H1 (cell line): ENCODE data around the gene BOLA1. TPM values are rescaled to one million over a fixed set of nuclear protein-coding genes. Genes with fewer than 3 reads are reported as not detected.

Experiments
- CTCF ChIA-PET: fragments of 300-600 bp; sonication (Branson Sonifier 250); formaldehyde crosslinking; loops from one replicate; lab custom pipeline; 2021; ENCODE audit not compliant: partially characterized antibody; lab: Charles Lee
- POLR2A ChIA-PET: fragments of 300-600 bp; sonication (Branson Sonifier 250); formaldehyde crosslinking; loops from one replicate; lab custom pipeline; 2021; ENCODE audit warnings: inconsistent platforms; ENCODE audit not compliant: partially characterized antibody; lab: Charles Lee
- DNase-seq, 2 experiments: peaks; one replicate each; pipeline versions ENCODE4 v3.0.0 to v3.0.0-alpha.2; 2010 to 2022; ENCODE audit warnings: low spot score in 2 of 2, low read depth in 1 of 2, mixed read lengths in 1 of 2
- FAIRE-seq: peaks from 2 replicates; lab custom pipeline; 2011; peaks lifted over from hg19 to GRCh38; lab: Jason Lieb, UNC
- H2AFZ ChIP-seq: 2 replicates; pipeline ENCODE4 v1.8.1; 2012; ENCODE audit warnings: low read length, inconsistent platforms
- H2AK5ac ChIP-seq: 2 replicates; pipeline ENCODE4 v1.6.1; 2013; ENCODE audit warnings: low read depth, low read length
- H2BK120ac ChIP-seq: replicated peaks from 2 replicates; pipeline ENCODE3; 2013; ENCODE audit warnings: low read depth, low read length, inconsistent platforms
- H2BK12ac ChIP-seq: 2 replicates; pipeline ENCODE4 v1.6.1; 2013; ENCODE audit warnings: low read depth, low read length
- H2BK15ac ChIP-seq: 2 replicates; pipeline ENCODE4 v1.6.1; 2013; ENCODE audit warnings: low read length
- H2BK20ac ChIP-seq: 2 replicates; pipeline ENCODE4 v1.6.1; 2013; ENCODE audit warnings: low read length
- H2BK5ac ChIP-seq: 2 replicates; pipeline ENCODE4 v1.6.1; 2013; ENCODE audit warnings: low read depth, low read length
- H3K14ac ChIP-seq: 2 replicates; pipeline ENCODE4 v1.6.1; 2013; ENCODE audit warnings: inconsistent platforms; ENCODE audit not compliant: insufficient read length
- H3K18ac ChIP-seq: 2 replicates; pipeline ENCODE4 v1.6.1; 2013; ENCODE audit warnings: low read length; ENCODE audit errors: extremely low read depth
- H3K23ac ChIP-seq: 2 replicates; pipeline ENCODE4 v1.6.1; 2013; ENCODE audit warnings: inconsistent platforms; ENCODE audit not compliant: insufficient read length
- H3K23me2 ChIP-seq: 2 replicates; pipeline ENCODE4 v1.6.1; 2013; ENCODE audit warnings: low read depth, low read length
- H3K27ac ChIP-seq: 2 replicates; pipeline ENCODE4 v1.6.1; 2011; ENCODE audit warnings: low read depth, low read length, inconsistent platforms
- H3K27me3 ChIP-seq, 4 experiments: replicated peaks in 1 of 4; 1 replicate in 1 of 4; 2 replicates in 3 of 4; pipeline versions ENCODE4 v1.6.1 to v1.8.1; 2011 to 2013; ENCODE audit warnings: low read length in 3 of 4, mild to moderate bottlenecking in 3 of 4, inconsistent platforms in 2 of 4, mixed read lengths in 2 of 4, moderate library complexity in 1 of 4; ENCODE audit not compliant: control insufficient read depth in 3 of 4, insufficient read depth in 3 of 4; ENCODE audit errors: extremely low read depth in 1 of 4
- H3K36me3 ChIP-seq, 4 experiments: 2 replicates each; pipeline versions ENCODE4 v1.6.1 to v1.8.1; 2011 to 2013; ENCODE audit warnings: mild to moderate bottlenecking in 4 of 4, low read length in 3 of 4, moderate library complexity in 2 of 4, control low read depth in 1 of 4, inconsistent platforms in 1 of 4; ENCODE audit not compliant: insufficient read depth in 4 of 4, control insufficient read depth in 2 of 4
- H3K4ac ChIP-seq: replicated peaks from 2 replicates; pipeline ENCODE3; 2013; ENCODE audit warnings: low read length, low read depth, mixed read lengths, inconsistent platforms; ENCODE audit not compliant: insufficient read length
- H3K4me1 ChIP-seq, 4 experiments: replicated peaks in 1 of 4; 1 replicate in 1 of 4; 2 replicates in 3 of 4; pipeline versions ENCODE4 v1.6.1 to v1.8.1; 2011 to 2013; ENCODE audit warnings: low read length in 3 of 4, inconsistent platforms in 2 of 4, mixed read lengths in 1 of 4; ENCODE audit not compliant: insufficient read depth in 4 of 4, control insufficient read depth in 3 of 4
- H3K4me2 ChIP-seq, 2 experiments: 2 replicates each; pipeline versions ENCODE4 v1.6.1 to v1.8.1; 2011 to 2013; ENCODE audit warnings: low read depth in 2 of 2, low read length in 2 of 2, control low read depth in 1 of 2, inconsistent platforms in 1 of 2, mild to moderate bottlenecking in 1 of 2; ENCODE audit not compliant: insufficient read depth in 1 of 2
- H3K4me3 ChIP-seq, 4 experiments: fragments of 200-600, 300-600 bp in 1 of 4; sonication (generic), shearing (Covaris generic), sonication (Bioruptor Twin) in 1 of 4; 2 replicates each; pipeline versions ENCODE4 v1.5.1 to v1.8.1; 2011 to 2016; ENCODE audit warnings: low read length in 4 of 4, low read depth in 3 of 4, control low read depth in 2 of 4, inconsistent platforms in 2 of 4, mild to moderate bottlenecking in 2 of 4, mixed read lengths in 1 of 4, moderate library complexity in 1 of 4; ENCODE audit not compliant: insufficient read depth in 2 of 4; ENCODE audit errors: extremely low read depth in 1 of 4
- H3K56ac ChIP-seq: replicated peaks from 2 replicates; pipeline ENCODE3; 2013; ENCODE audit warnings: low read depth, mild to moderate bottlenecking, mixed read lengths, low read length, inconsistent platforms; ENCODE audit not compliant: insufficient read length
- H3K79me1 ChIP-seq: 2 replicates; pipeline ENCODE4 v1.6.1; 2013; ENCODE audit warnings: low read depth, low read length, control low read depth
- H3K79me2 ChIP-seq, 2 experiments: 2 replicates each; pipeline versions ENCODE4 v1.6.1 to v1.8.1; 2012 to 2013; ENCODE audit warnings: low read length in 2 of 2, mild to moderate bottlenecking in 2 of 2, inconsistent platforms in 1 of 2; ENCODE audit not compliant: insufficient read depth in 2 of 2, control insufficient read depth in 1 of 2
- H3K9ac ChIP-seq, 4 experiments: replicated peaks in 1 of 4; 1 replicate in 1 of 4; 2 replicates in 3 of 4; pipeline versions ENCODE4 v1.6.1 to v1.8.1; 2011 to 2013; ENCODE audit warnings: low read depth in 3 of 4, low read length in 3 of 4, control low read depth in 2 of 4, mild to moderate bottlenecking in 2 of 4, moderate library complexity in 2 of 4, inconsistent platforms in 1 of 4; ENCODE audit errors: extremely low read depth in 1 of 4
- H3K9me3 ChIP-seq, 2 experiments: 2 replicates each; pipeline versions ENCODE4 v1.6.1 to v1.8.1; 2012 to 2013; ENCODE audit warnings: mild to moderate bottlenecking in 2 of 2, moderate library complexity in 2 of 2, control low read depth in 1 of 2, inconsistent platforms in 1 of 2, low read depth in 1 of 2, low read length in 1 of 2, mixed read lengths in 1 of 2; ENCODE audit not compliant: insufficient read depth in 2 of 2
- H4K20me1 ChIP-seq, 2 experiments: replicated peaks in 1 of 2; 2 replicates each; pipeline versions ENCODE3 to v1.8.1; 2011 to 2013; ENCODE audit warnings: inconsistent platforms in 2 of 2, low read length in 2 of 2, mild to moderate bottlenecking in 1 of 2; ENCODE audit not compliant: insufficient read depth in 2 of 2, control insufficient read depth in 1 of 2
- H4K5ac ChIP-seq: 2 replicates; pipeline ENCODE4 v1.6.1; 2013; ENCODE audit warnings: low read length, low read depth, mixed read lengths, inconsistent platforms; ENCODE audit not compliant: insufficient read length
- H4K8ac ChIP-seq: 2 replicates; pipeline ENCODE4 v1.8.0; 2013; ENCODE audit warnings: mild to moderate bottlenecking, moderate library complexity, low read length, inconsistent platforms; ENCODE audit not compliant: insufficient read depth; ENCODE audit errors: extremely low read depth
- H4K91ac ChIP-seq: replicated peaks from 2 replicates; pipeline ENCODE3; 2013; ENCODE audit warnings: low read length, mixed read lengths, inconsistent platforms; ENCODE audit not compliant: insufficient read length
- ATF3 ChIP-seq: IDR thresholded peaks from 2 replicates; pipeline ENCODE4 v1.6.1; 2011; ENCODE audit warnings: low read depth, mild to moderate bottlenecking, low read length; ENCODE audit not compliant: insufficient read depth
- RAD21 ChIP-seq, 2 experiments: IDR thresholded peaks in 1 of 2; conservative IDR thresholded peaks in 1 of 2; 2 replicates each; pipeline ENCODE4 v1.6.1; 2011; ENCODE audit warnings: low read depth in 2 of 2, low read length in 2 of 2, improper control_type of control experiment in 1 of 2, inconsistent platforms in 1 of 2, mild to moderate bottlenecking in 1 of 2, moderate library complexity in 1 of 2
- whole genome bisulfite sequencing, 2 experiments: shearing (Covaris generic) in 1 of 2; methylation state at CpG; one replicate each; pipeline versions ENCODE4 v1.1.6 to v1.1.7; 2013 to 2015; ENCODE audit warnings: low lambda C conversion rate in 2 of 2, mixed read lengths in 2 of 2, inconsistent platforms in 1 of 2, low coverage in 1 of 2, missing lambda C conversion rate in 1 of 2; ENCODE audit not compliant: insufficient replicate concordance in 2 of 2, insufficient coverage in 1 of 2, insufficient read length in 1 of 2; ENCODE audit errors: extremely low coverage in 1 of 2, missing lambda C conversion rate in 1 of 2; 5-methylcytosine and 5-hydroxymethylcytosine counted together
- polyA plus RNA-seq, 7 experiments: library from polyadenylated mRNA; depleted of rRNA in 3 of 7; stranded (reverse) in 5 of 7; unstranded in 2 of 7; fragments of >200 nt in 5 of 7; fragments of 200-250 nt in 2 of 7; gene quantifications; 1 replicate in 5 of 7; 2 replicates in 1 of 7; 4 replicates in 1 of 7; pipeline versions ENCODE4 v1.2.1 to v1.2.3, GENCODE V29; 2011 to 2013; ENCODE audit warnings: missing spikeins in 2 of 7, mixed read lengths in 2 of 7
- total RNA-seq: library from RNA; stranded (reverse); fragmentation: NEBNext Ultra II Directional; extraction: Animal tissue kit (Norgen Biotek cat#: 25700); gene quantifications from 2 replicates; pipeline ENCODE4 v1.2.1, GENCODE V29; 2021

The BOLA1 gene
- total and polyA plus RNA-seq, 2 of the 8 experiments (the other 6 are each of a cell fraction or from before 2014, with no cell fraction given) = 8.1 to 15.4 TPM

- TF ChIP-seq ATF3 (no peak), RAD21 (IDR thresholded peaks at IDR 0.05 in 1 of 2, conservative IDR thresholded peaks at IDR 0.05 in 1 of 2; ENCODE audit: low read depth in 2 of 2, low read length in 2 of 2) (no peak)
- Histone ChIP-seq H3K36me3 (peaks cover 6 to 20% (median 15%) of the 10 kb centered on the region in 4 experiments), H2BK12ac (no peak overlapping the region)
Observed at GRCh38 chr1:149929856-149930255, 30.5 kb downstream of the BOLA1 start.

More at GRCh38 chr1:149929856-149930255, 30.5 kb downstream of the BOLA1 start:
- Histone ChIP-seq H3K4me3 (no peak overlapping the region), H4K91ac (no peak overlapping the region), H3K27me3 (no peaks in the 10 kb centered on the region), H2AK5ac (no peak overlapping the region), H4K20me1 (no peaks in the 10 kb centered on the region), H3K4me1 (peaks cover 0 to 8% (median 4%) of the 10 kb centered on the region in 4 experiments; a peak in 4 of 7 replicates), H3K79me2 (peaks cover 8 to 25% of the 10 kb centered on the region in 2 experiments), H2BK120ac (no peak overlapping the region), H4K5ac (no peak overlapping the region), H2BK15ac (no peak overlapping the region), H3K9me3 (no peaks in the 10 kb centered on the region), H3K9ac (no peak overlapping the region), H3K4ac (no peak overlapping the region), H4K8ac (no peak overlapping the region), H3K4me2 (no peak overlapping the region), H2BK20ac (no peak overlapping the region), H3K23ac (no peak overlapping the region), H3K14ac (no peak overlapping the region), H2BK5ac (no peak overlapping the region), H3K56ac (no peak overlapping the region), H3K27ac (no peak overlapping the region), H3K79me1 (peaks cover 5% of the 10 kb centered on the region), H2AFZ (no peak overlapping the region), H3K23me2 (peaks cover 5% of the 10 kb centered on the region), H3K18ac (no peak overlapping the region)
- FAIRE-seq (no peak), DNase-seq (no peak)
- ChIA-PET POLR2A (interaction anchor here (0.9 to 4.3 kb wide), 7 partner anchors 9 to 80 kb away, joined by 3 to 60 read pairs (median 11); partner anchors contain the start of genes MTMR11 and OTUD7B), CTCF (interaction anchor here (0.7 to 1.6 kb wide), 6 partner anchors 12 to 285 kb away, joined by 3 to 9 read pairs (median 3); no protein-coding TSS in a partner anchor)
- 79% methylated on average over 2 of the region's 2 CpGs; no CpG with 5 or more reads in 1 of the 2 experiments for WGBS, 2 experiments
